ENCODE results near the gene KIAA1217. TPM values are rescaled to one million over a fixed set of nuclear protein-coding genes. Genes with fewer than 3 reads are reported as not detected.
A peak's percentile ranks its signal among the peaks of the same experiment; 100 is the strongest.

The KIAA1217 gene
- total and polyA plus RNA-seq, 2 experiments from 2014 or later, result 5.4 to 8.1 TPM

DNA sequence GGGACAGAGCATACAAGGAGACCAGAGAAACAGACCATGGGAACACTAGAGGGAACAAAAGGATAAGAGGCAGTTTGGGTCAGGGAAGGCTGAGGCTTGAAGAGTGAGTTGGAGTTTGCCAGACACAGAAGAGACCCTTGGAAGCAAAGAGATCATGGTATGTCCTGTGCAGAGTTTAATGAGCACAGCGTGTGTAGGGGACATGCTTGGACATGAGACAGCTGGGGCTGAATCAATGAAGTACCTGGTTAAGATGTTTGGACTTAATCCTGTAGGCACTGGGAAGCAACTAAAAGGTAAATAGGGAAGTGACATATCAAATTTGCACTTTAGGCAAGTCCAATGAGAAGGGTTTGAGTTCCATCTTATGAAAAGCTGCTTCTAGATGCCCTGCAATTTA lies 79.6 kb downstream of the KIAA1217 start:
- no peak overlapping the region for H3K4me2 ChIP-seq (ENCODE audit: unreplicated experiment)
- H3K36me3 ChIP-seq (ENCODE audit: low read depth), result no peaks in the 10 kb centered on the region
- no peak overlapping the region for H2AFZ ChIP-seq
- H3K27ac ChIP-seq, result no peak overlapping the region
- no peaks in the 10 kb centered on the region for H3K9me2 ChIP-seq (ENCODE audit: insufficient read depth)
- WGBS, 2 experiments (ENCODE audit: low coverage in 1 of 2, low lambda C conversion rate in 2 of 2, missing lambda C conversion rate in 2 of 2), result 25 to 35% methylated on average over 1 of the region's 1 CpG
- no peak for DNase-seq
- H3K27me3 ChIP-seq (replicated peaks; ENCODE audit: insufficient read depth), result no peaks in the 10 kb centered on the region
- no peaks in the 10 kb centered on the region for H3F3A ChIP-seq (ENCODE audit: insufficient read depth)
- H3K4me1 ChIP-seq (ENCODE audit: insufficient read depth), result no peaks in the 10 kb centered on the region
- in situ Hi-C loops (cut with MboI), result no loop called here
- H3K9ac ChIP-seq, result no peak overlapping the region
- H3K9me3 ChIP-seq (ENCODE audit: low read depth), result no peaks in the 10 kb centered on the region
- no peaks in the 10 kb centered on the region for H3K79me2 ChIP-seq (ENCODE audit: insufficient read depth)
- no peak for TF ChIP-seq EZH2 (IDR thresholded peaks at IDR 0.05; ENCODE audit: insufficient read depth, poor library complexity, severe bottlenecking)
- TF ChIP-seq EZH2phosphoT487 (IDR thresholded peaks at IDR 0.05; ENCODE audit: insufficient read depth, low read depth), result no peak
- no peak overlapping the region for H3K4me3 ChIP-seq
- no peaks in the 10 kb centered on the region for H4K20me1 ChIP-seq (ENCODE audit: insufficient read depth)

GRCh38 chr10:24289235-24289634 lies 80.3 kb downstream of the KIAA1217 start:
- Histone ChIP-seq H3K4me3 (no peak overlapping the region), H3K9me2 (ENCODE audit: insufficient read depth) (no peaks in the 10 kb centered on the region), H3K36me3 (ENCODE audit: low read depth) (no peaks in the 10 kb centered on the region), H3K4me1 (ENCODE audit: insufficient read depth) (no peaks in the 10 kb centered on the region), H3K4me2 (ENCODE audit: unreplicated experiment) (no peak overlapping the region), H3K79me2 (ENCODE audit: insufficient read depth) (no peaks in the 10 kb centered on the region), H3K27me3 (replicated peaks; ENCODE audit: insufficient read depth) (no peaks in the 10 kb centered on the region), H3K9ac (no peak overlapping the region), H3K9me3 (ENCODE audit: low read depth) (no peaks in the 10 kb centered on the region), H2AFZ (no peak overlapping the region), H3K27ac (no peak overlapping the region), H3F3A (ENCODE audit: insufficient read depth) (no peaks in the 10 kb centered on the region), H4K20me1 (ENCODE audit: insufficient read depth) (no peaks in the 10 kb centered on the region)
- TF ChIP-seq EZH2 (IDR thresholded peaks at IDR 0.05; ENCODE audit: insufficient read depth, poor library complexity, severe bottlenecking) (no peak), EZH2phosphoT487 (IDR thresholded peaks at IDR 0.05; ENCODE audit: insufficient read depth, low read depth) (no peak)
- in situ Hi-C loops (cut with MboI), result no loop called here
- DNase-seq, result no peak
- WGBS, 2 experiments (ENCODE audit: low coverage in 1 of 2, low lambda C conversion rate in 2 of 2, missing lambda C conversion rate in 2 of 2), result 63 to 67% methylated on average over 3 of the region's 3 CpGs

- no peak for DNase-seq
- H3K27me3 ChIP-seq (replicated peaks; ENCODE audit: insufficient read depth), result no peaks in the 10 kb centered on the region
- in situ Hi-C loops (cut with MboI), result no loop called here
- H3K27ac ChIP-seq, result no peak overlapping the region
- TF ChIP-seq EZH2phosphoT487 (IDR thresholded peaks at IDR 0.05; ENCODE audit: insufficient read depth, low read depth), result no peak
- no peak for TF ChIP-seq EZH2 (IDR thresholded peaks at IDR 0.05; ENCODE audit: insufficient read depth, poor library complexity, severe bottlenecking)
- 82 to 84% methylated on average over 11 of the region's 11 CpGs for WGBS, 2 experiments (ENCODE audit: low coverage in 1 of 2, low lambda C conversion rate in 2 of 2, missing lambda C conversion rate in 2 of 2)
- no peak overlapping the region for H3K9ac ChIP-seq
- no peak overlapping the region for H3K4me2 ChIP-seq (ENCODE audit: unreplicated experiment)
- H3K79me2 ChIP-seq (ENCODE audit: insufficient read depth), result no peaks in the 10 kb centered on the region
- H3K9me3 ChIP-seq (ENCODE audit: low read depth), result no peaks in the 10 kb centered on the region
- no peaks in the 10 kb centered on the region for H3F3A ChIP-seq (ENCODE audit: insufficient read depth)
- H3K4me1 ChIP-seq (ENCODE audit: insufficient read depth), result no peaks in the 10 kb centered on the region
- H3K4me3 ChIP-seq, result no peak overlapping the region
- no peaks in the 10 kb centered on the region for H3K36me3 ChIP-seq (ENCODE audit: low read depth)
- H4K20me1 ChIP-seq (ENCODE audit: insufficient read depth), result no peaks in the 10 kb centered on the region
- no peaks in the 10 kb centered on the region for H3K9me2 ChIP-seq (ENCODE audit: insufficient read depth)
- H2AFZ ChIP-seq, result no peak overlapping the region
These were observed 83.7 kb downstream of the KIAA1217 start for GRCh38 chr10:24292304-24293293.

- no peaks in the 10 kb centered on the region for H3K9me3 ChIP-seq (ENCODE audit: low read depth)
- 77 to 83% methylated on average over 6 of the region's 6 CpGs for WGBS, 2 experiments (ENCODE audit: low coverage in 1 of 2, low lambda C conversion rate in 2 of 2, missing lambda C conversion rate in 2 of 2)
- in situ Hi-C loops (cut with MboI), result no loop called here
- no peak overlapping the region for H3K9ac ChIP-seq
- H3K4me1 ChIP-seq (ENCODE audit: insufficient read depth), result no peaks in the 10 kb centered on the region
- peak; percentile 38 for DNase-seq
- H3K27ac ChIP-seq, result no peak overlapping the region
- TF ChIP-seq EZH2 (IDR thresholded peaks at IDR 0.05; ENCODE audit: insufficient read depth, poor library complexity, severe bottlenecking) (no peak), EZH2phosphoT487 (IDR thresholded peaks at IDR 0.05; ENCODE audit: insufficient read depth, low read depth) (no peak)
- H3K4me3 ChIP-seq, result no peak overlapping the region
- H2AFZ ChIP-seq, result no peak overlapping the region
- H3K79me2 ChIP-seq (ENCODE audit: insufficient read depth), result no peaks in the 10 kb centered on the region
- no peaks in the 10 kb centered on the region for H4K20me1 ChIP-seq (ENCODE audit: insufficient read depth)
- H3K9me2 ChIP-seq (ENCODE audit: insufficient read depth), result no peaks in the 10 kb centered on the region
- no peak overlapping the region for H3K4me2 ChIP-seq (ENCODE audit: unreplicated experiment)
- no peaks in the 10 kb centered on the region for H3F3A ChIP-seq (ENCODE audit: insufficient read depth)
- no peaks in the 10 kb centered on the region for H3K27me3 ChIP-seq (replicated peaks; ENCODE audit: insufficient read depth)
- no peaks in the 10 kb centered on the region for H3K36me3 ChIP-seq (ENCODE audit: low read depth)
These were observed 90.8 kb downstream of the KIAA1217 start for GRCh38 chr10:24299578-24300260.

Measured in GM23248 (cell line).